ENCODE data around the gene RRN3.
"Not testable (repeated sequence)": the region's sequence is repeated elsewhere in the genome, so short reads cannot be mapped to it uniquely, and the experiment has no call there.

The RRN3 gene

DNA sequence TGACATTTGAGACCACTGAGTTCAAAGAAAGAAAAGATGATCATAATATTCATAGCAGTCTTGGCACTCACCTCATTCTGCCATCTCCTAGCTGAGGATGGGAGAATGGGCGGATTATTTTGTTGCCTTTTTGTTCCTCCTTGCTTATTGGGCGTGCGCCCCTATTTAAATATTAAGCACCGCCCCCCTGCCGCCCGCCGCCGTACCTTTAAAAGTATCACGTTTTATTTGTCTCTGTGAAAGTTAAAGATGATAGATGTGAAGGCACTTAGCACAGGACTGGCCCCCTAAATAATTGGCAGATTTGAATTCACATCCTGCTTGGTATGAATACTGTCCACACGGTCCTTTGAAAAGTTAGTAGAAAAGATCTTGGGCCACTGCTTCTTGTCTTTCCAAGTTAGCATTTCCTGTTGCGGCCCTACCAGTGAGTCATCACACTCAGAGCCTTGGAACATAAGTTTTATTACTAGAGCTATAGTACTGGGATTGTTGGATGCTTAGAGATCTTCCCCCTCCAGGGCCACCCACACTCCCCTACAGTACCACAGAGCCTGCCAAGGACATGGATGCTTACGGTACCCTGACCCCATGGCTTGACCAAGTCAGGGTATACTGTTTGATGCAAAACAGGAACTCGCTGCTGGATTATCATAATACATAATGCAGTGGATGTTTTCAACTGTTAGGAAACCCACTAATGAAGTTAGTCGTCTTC is 68.7 kb downstream of the RRN3 start:
- not testable (repeated sequence) for H3K27ac ChIP-seq (ENCODE audit: low read length); H3K4me3 ChIP-seq (ENCODE audit: low read depth in 1 of 2, low read length in 2 of 2); ATAC-seq (ENCODE audit: insufficient read depth, low read depth); H3K4me1 ChIP-seq (ENCODE audit: insufficient read depth, low read length); H3K9me3 ChIP-seq (ENCODE audit: insufficient read depth, low read length, severe bottlenecking); H3K4me2 ChIP-seq (ENCODE audit: insufficient read depth, low read length); DNase-seq; H3K27me3 ChIP-seq (ENCODE audit: insufficient read depth, low read length, poor library complexity); H2AFZ ChIP-seq (ENCODE audit: low read depth, low read length); H3K9ac ChIP-seq (ENCODE audit: low read depth, low read length)
- Histone ChIP-seq H4K20me1 (ENCODE audit: insufficient read depth, low read length) (peaks cover 36% of the 10 kb centered on the region), H3K36me3 (ENCODE audit: insufficient read depth, low read length) (peaks cover 57% of the 10 kb centered on the region), H3K79me2 (ENCODE audit: insufficient read depth, low read length) (peaks cover 22% of the 10 kb centered on the region)

- peaks cover 22% of the 10 kb centered on the region for H3K79me2 ChIP-seq (ENCODE audit: insufficient read depth, low read length)
- H3K9ac ChIP-seq (ENCODE audit: low read depth, low read length); H3K9me3 ChIP-seq (ENCODE audit: insufficient read depth, low read length, severe bottlenecking); H2AFZ ChIP-seq (ENCODE audit: low read depth, low read length); H3K27me3 ChIP-seq (ENCODE audit: insufficient read depth, low read length, poor library complexity); ATAC-seq (ENCODE audit: insufficient read depth, low read depth); H3K4me3 ChIP-seq (ENCODE audit: low read depth in 1 of 2, low read length in 2 of 2); H3K4me2 ChIP-seq (ENCODE audit: insufficient read depth, low read length); DNase-seq; H3K4me1 ChIP-seq (ENCODE audit: insufficient read depth, low read length); H3K27ac ChIP-seq (ENCODE audit: low read length): not testable (repeated sequence)
- H3K36me3 ChIP-seq (ENCODE audit: insufficient read depth, low read length), result peaks cover 55% of the 10 kb centered on the region
- peaks cover 36% of the 10 kb centered on the region for H4K20me1 ChIP-seq (ENCODE audit: insufficient read depth, low read length)
Measured at GRCh38 chr16:15024858-15025199, 69.2 kb downstream of the RRN3 start.

- H3K9me3 ChIP-seq (ENCODE audit: insufficient read depth, low read length, severe bottlenecking); H3K27me3 ChIP-seq (ENCODE audit: insufficient read depth, low read length, poor library complexity); H3K4me3 ChIP-seq (ENCODE audit: low read depth in 1 of 2, low read length in 2 of 2); ATAC-seq (ENCODE audit: insufficient read depth, low read depth); H3K4me2 ChIP-seq (ENCODE audit: insufficient read depth, low read length); DNase-seq; H3K9ac ChIP-seq (ENCODE audit: low read depth, low read length); H2AFZ ChIP-seq (ENCODE audit: low read depth, low read length); H3K4me1 ChIP-seq (ENCODE audit: insufficient read depth, low read length); H3K27ac ChIP-seq (ENCODE audit: low read length): not testable (repeated sequence)
- peaks cover 57% of the 10 kb centered on the region for H3K36me3 ChIP-seq (ENCODE audit: insufficient read depth, low read length)
- H3K79me2 ChIP-seq (ENCODE audit: insufficient read depth, low read length), result peaks cover 11% of the 10 kb centered on the region; the same call in 1 of the 2 replicates
- peaks cover 27% of the 10 kb centered on the region; the same call in 1 of the 2 replicates for H4K20me1 ChIP-seq (ENCODE audit: insufficient read depth, low read length)
Measured at GRCh38 chr16:15023381-15024077, 70.5 kb downstream of the RRN3 start.

GRCh38 chr16:15022194-15022593 is 71.9 kb downstream of the RRN3 start:
- not testable (repeated sequence) for H3K4me2 ChIP-seq (ENCODE audit: insufficient read depth, low read length); H3K27ac ChIP-seq (ENCODE audit: low read length); H3K79me2 ChIP-seq (ENCODE audit: insufficient read depth, low read length); H3K27me3 ChIP-seq (ENCODE audit: insufficient read depth, low read length, poor library complexity); H3K4me1 ChIP-seq (ENCODE audit: insufficient read depth, low read length); H3K9ac ChIP-seq (ENCODE audit: low read depth, low read length); H3K4me3 ChIP-seq (ENCODE audit: low read depth in 1 of 2, low read length in 2 of 2); H2AFZ ChIP-seq (ENCODE audit: low read depth, low read length); H3K9me3 ChIP-seq (ENCODE audit: insufficient read depth, low read length, severe bottlenecking)
- H3K36me3 ChIP-seq (ENCODE audit: insufficient read depth, low read length), result peaks cover 53% of the 10 kb centered on the region
- TF ChIP-seq CTCF (IDR thresholded peaks at IDR 0.05; ENCODE audit: borderline replicate concordance, extremely low read depth, low read length, poor library complexity, severe bottlenecking), result peak; percentile 66
- peaks cover 21% of the 10 kb centered on the region; the same call in 1 of the 2 replicates for H4K20me1 ChIP-seq (ENCODE audit: insufficient read depth, low read length)
- peak; percentile 95 for ATAC-seq (ENCODE audit: insufficient read depth, low read depth)
- peak; percentile 47 for DNase-seq

DNA sequence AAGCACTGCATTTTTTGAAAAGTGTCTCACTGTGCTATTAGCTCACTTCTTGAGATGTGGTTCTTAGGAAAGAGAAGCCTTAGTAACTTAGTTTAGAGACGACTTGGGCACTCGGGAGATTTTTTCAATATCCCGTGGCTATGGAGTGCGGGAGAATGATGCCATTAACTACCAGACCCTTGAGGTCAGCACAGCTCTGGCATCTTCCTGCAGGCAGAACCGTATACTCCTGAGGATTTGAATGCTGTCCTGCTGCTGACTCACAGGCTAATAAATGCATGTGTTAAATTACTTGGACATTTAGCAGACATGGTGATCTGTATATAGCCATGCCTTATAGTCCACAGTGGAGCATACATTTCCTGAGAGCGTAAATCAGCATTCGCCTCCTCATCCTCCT is 72.6 kb downstream of the RRN3 start:
- ATAC-seq (ENCODE audit: insufficient read depth, low read depth); H3K4me2 ChIP-seq (ENCODE audit: insufficient read depth, low read length): not testable (repeated sequence)
- peaks cover 60% of the 10 kb centered on the region for H3K36me3 ChIP-seq (ENCODE audit: insufficient read depth, low read length)

GRCh38 chr16:15016951-15017580 is 77.0 kb downstream of the RRN3 start:
- not testable (repeated sequence) for H2AFZ ChIP-seq (ENCODE audit: low read depth, low read length); H3K79me2 ChIP-seq (ENCODE audit: insufficient read depth, low read length); H4K20me1 ChIP-seq (ENCODE audit: insufficient read depth, low read length); DNase-seq; H3K27ac ChIP-seq (ENCODE audit: low read length); H3K9ac ChIP-seq (ENCODE audit: low read depth, low read length); ATAC-seq (ENCODE audit: insufficient read depth, low read depth); H3K9me3 ChIP-seq (ENCODE audit: insufficient read depth, low read length, severe bottlenecking); H3K4me3 ChIP-seq (ENCODE audit: low read depth in 1 of 2, low read length in 2 of 2); H3K27me3 ChIP-seq (ENCODE audit: insufficient read depth, low read length, poor library complexity); H3K4me2 ChIP-seq (ENCODE audit: insufficient read depth, low read length)
- Histone ChIP-seq H3K36me3 (ENCODE audit: insufficient read depth, low read length) (peaks cover 40% of the 10 kb centered on the region), H3K4me1 (ENCODE audit: insufficient read depth, low read length) (peaks cover 14% of the 10 kb centered on the region)

More for the DNA sequence above, 72.6 kb downstream of the RRN3 start:
- not testable (repeated sequence) for H3K27ac ChIP-seq (ENCODE audit: low read length); H3K79me2 ChIP-seq (ENCODE audit: insufficient read depth, low read length); H2AFZ ChIP-seq (ENCODE audit: low read depth, low read length); H3K9me3 ChIP-seq (ENCODE audit: insufficient read depth, low read length, severe bottlenecking); H3K9ac ChIP-seq (ENCODE audit: low read depth, low read length); H3K27me3 ChIP-seq (ENCODE audit: insufficient read depth, low read length, poor library complexity); H3K4me1 ChIP-seq (ENCODE audit: insufficient read depth, low read length); DNase-seq; H3K4me3 ChIP-seq (ENCODE audit: low read depth in 1 of 2, low read length in 2 of 2)
- peaks cover 21% of the 10 kb centered on the region; the same call in 1 of the 2 replicates for H4K20me1 ChIP-seq (ENCODE audit: insufficient read depth, low read length)

DNA sequence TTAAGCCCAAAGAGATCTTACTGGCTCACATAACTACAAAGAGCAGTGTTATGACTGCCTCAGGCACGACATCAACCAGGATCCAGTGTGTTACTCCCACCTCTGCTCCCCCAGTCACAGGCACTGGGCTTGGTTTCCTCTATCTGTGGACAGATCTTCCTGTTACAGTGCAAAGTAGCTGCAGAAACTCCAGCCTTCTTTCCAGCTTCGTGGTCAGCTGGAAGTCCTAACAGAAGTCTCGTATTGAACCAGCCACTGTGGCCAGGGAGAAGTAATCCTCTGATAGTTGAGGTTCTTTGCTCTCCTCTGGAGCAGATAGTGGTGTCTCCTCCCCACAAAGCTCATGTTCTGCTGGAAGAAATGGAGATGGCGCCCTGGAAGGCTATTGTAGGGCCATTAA is 77.7 kb downstream of the RRN3 start:
- not testable (repeated sequence) for H2AFZ ChIP-seq (ENCODE audit: low read depth, low read length); ATAC-seq (ENCODE audit: insufficient read depth, low read depth); H3K27me3 ChIP-seq (ENCODE audit: insufficient read depth, low read length, poor library complexity); H3K4me2 ChIP-seq (ENCODE audit: insufficient read depth, low read length); H3K9me3 ChIP-seq (ENCODE audit: insufficient read depth, low read length, severe bottlenecking); H3K9ac ChIP-seq (ENCODE audit: low read depth, low read length); H3K4me3 ChIP-seq (ENCODE audit: low read depth in 1 of 2, low read length in 2 of 2); H3K27ac ChIP-seq (ENCODE audit: low read length); H4K20me1 ChIP-seq (ENCODE audit: insufficient read depth, low read length); DNase-seq; H3K79me2 ChIP-seq (ENCODE audit: insufficient read depth, low read length)
- H3K36me3 ChIP-seq (ENCODE audit: insufficient read depth, low read length), result peaks cover 34% of the 10 kb centered on the region
- peaks cover 14% of the 10 kb centered on the region for H3K4me1 ChIP-seq (ENCODE audit: insufficient read depth, low read length)
